Left renal cortex interstitium (tissue), 4 donors: ENCODE measurements around the gene MAGI1. TPM values are rescaled to one million over a fixed set of nuclear protein-coding genes. Genes with fewer than 3 reads are reported as not detected.
"Not testable (repeated sequence)": the region's sequence is repeated elsewhere in the genome, so short reads cannot be mapped to it uniquely, and the experiment has no call there.

ENCODE experiments used
- DNase-seq, 4 donors: peaks; one replicate each; pipeline ENCODE4 v3.0.0-alpha.2; 2013; ENCODE audit warnings: low read depth in 4 of 4, low spot score in 2 of 4, missing footprints in 1 of 4
- polyA plus RNA-seq, 4 donors: library from polyadenylated mRNA; unstranded; fragments of 120-200 nt; gene quantifications; one replicate each; pipeline ENCODE4 v1.2.1, GENCODE V29; 2013; ENCODE audit not compliant: insufficient read length in 4 of 4

MAGI1 gene
- polyA plus RNA-seq, 4 donors, result 26.2 to 34.5 (median 28.6) TPM

DNA sequence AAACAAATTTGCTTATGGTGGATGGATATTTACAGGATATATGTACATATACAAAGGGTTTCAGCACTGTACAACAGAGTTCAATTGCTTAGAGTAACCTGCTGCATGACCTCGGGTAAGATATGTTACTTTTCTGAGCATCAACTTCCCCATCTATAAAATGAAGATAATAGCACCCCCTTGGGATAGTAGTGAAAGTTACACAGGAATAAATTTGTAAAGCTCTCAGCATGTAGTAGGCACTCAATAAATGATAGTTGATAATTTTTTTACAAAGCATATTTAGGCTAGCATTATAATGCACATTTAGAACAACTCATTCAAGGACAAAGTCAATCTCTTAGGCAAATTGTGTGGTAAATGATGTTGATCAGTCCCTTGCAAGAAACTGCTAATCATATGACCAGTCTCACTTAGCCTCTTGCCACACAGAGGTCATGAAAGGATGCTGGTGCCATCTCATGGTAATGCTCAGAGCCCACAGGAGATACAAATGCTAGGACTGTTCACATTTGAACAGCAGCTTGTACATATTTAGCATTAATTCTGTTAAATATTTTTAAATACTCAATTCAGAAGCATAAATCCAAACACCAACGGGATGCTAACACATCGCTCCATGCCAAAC, 123.9 kb downstream of the MAGI1 start:
- no peak for DNase-seq

DNA sequence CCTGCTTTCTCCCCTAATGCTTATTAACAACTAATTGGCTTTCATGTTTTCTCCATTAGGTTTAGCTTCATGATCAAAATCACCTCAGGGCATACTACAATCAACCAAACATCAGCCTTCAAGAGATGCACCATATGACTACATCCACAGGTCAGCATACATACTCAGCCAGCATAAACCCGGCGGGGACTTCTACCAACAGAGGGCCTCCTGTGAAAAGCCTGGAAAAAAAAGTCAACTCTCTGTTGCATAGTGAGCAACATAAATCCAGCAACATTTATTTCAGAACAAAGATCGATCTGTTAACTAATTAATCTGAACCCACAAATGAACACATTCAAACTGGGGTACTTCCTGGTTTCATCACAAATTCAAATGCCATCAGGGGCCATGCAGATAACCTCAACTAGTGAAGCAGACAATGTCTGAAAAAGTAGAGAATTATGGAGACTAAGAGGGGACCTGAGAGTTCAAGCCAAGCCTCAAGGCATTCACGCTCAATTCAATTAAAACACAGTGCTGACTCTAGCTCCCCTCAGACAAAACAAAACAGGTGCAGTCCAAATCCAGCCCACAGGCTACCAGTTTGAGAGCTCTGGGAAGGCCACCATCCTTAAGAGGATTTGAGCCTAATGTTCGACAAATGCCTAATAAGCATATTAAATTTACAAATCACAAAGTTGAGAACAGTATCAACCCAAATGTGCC, 124.5 kb downstream of the MAGI1 start:
- DNase-seq, result no peak

DNA sequence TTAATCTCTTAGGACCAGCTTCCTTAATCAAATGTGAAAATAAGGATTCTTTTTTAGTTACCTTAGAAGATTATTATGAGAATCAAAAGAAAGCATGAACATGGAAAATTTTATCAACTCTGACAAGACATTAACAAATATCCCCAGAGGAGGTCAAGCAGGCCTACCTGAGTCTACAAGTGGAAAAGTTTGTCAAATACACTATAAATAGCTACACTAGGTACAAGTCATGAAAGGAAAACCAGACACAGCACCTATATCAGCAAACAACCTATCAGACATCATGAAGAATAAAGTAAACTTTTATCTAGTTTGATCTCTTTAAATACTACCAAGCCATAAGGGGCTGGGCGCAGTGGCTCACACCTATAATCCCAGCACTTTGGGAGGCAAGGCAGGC, 126.1 kb downstream of the MAGI1 start:
- no peak for DNase-seq

DNA sequence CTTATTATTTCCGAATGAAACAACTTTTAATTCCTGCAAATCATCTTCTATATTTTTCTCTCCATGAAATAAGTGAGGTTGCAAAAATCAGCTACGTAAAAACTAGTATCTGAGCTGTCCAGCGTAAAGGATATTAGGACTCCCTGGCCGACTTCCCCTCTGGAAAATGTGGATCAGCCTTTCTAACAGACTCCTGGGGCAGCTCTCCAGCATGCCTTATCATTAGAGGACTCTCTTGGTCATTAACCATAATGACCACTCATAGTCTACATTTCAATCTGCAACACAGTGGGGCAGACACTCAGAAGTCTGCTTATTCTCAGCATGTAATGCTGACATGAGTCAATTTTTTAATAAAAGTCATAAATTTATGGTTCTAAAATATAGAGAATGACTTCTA, 130.1 kb downstream of the MAGI1 start:
- DNase-seq, result no peak

DNA sequence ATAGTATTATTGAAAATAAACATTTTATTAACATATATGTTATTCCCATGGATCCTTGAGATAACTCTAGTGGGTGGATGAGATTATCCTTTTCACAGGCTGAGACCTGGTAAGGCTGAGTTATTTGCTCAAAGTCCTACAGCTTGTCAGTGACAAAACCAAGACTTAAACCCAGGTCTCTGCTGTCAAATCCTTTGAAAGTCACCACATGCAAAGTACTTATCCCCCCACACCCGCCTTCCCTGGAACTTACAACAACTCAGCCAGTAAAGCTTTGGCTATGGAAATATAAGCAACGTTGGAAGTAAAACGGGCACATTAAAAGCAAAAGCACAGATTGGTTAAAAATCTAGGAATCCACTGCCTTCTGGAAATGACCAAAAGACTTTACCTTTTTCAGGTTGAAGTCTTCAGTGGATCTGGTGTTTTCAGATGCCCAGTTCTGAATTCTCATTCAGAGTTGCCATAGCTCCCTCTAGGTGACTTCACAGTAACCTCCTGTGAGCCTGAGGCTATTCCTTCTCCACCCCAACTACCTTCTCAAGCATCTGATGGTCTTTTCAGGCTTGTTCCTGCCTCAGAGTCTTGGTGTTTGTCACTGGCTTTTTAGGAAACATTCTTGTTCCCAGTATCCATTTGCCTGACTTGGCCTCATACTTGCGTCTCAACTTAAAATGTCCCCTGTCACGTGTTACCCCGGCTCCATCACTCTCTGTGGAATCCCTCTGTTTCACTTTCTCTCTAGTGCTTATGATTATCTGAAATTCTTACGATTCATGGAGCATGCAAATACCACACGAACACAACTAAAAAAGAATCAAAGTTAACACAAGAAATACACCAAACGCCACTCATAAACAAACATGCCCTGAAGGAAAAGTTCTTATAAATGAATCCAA, 131.2 kb downstream of the MAGI1 start:
- no peak for DNase-seq

DNA sequence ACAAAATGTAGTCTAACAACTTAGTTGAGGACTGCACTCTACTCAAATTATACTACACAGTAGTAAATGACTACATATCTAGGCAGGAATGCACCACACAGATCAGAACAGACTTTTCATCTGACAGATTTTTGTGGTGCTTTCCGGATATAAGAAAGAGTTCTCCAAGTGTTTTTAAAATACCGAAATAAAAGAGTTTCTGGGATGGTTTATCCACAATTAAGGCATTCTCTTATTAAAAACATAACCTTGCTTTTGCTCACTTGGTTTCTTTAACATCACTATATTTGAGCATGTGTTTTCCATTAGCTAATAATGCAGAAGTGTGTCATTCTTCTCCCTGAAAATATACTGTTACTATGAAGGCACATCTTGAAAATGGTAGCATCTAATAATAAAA, 132.9 kb downstream of the MAGI1 start:
- DNase-seq, result no peak

DNA sequence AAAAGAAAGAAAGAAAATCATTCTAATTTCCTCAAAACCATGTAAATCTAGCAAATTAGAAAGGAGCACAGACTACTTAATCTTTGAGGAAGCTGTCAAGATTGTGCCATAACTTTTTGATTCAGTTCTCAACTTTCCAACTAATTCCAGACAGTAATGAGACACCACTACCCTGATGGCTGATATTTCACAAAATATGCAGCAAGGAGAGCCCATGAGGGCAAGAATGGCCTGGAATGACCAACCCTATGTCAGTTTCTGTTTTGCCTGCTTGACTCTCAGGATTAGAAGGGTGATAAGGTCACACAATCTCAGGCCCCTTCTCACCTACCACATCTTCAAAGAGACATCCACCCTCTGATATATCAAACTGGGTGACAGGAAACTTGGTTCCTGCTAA, 134.7 kb downstream of the MAGI1 start:
- DNase-seq, result no peak

DNA sequence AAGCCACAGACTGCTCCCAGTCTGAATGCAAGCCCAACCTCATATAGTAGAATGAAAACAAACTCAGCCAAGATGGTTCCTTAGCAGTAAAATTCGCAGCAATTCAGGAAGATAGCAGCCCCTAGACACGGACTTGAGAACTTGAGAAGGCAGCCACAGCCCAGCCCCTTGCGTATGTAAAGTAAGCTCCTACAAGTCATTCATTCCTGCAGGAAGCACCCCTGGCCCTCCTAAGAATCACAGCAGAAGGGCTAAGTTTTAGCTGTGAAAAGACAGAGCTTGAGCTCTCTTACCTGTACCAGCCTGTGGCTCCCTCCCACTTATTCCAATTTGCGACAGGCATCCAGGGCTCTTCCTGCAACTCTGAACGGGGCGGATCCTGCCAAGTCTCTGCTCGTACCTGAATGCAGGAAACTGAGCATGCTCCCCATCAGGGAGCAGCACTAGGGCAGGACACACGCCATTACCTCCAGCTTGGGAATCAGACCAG, 136.4 kb downstream of the MAGI1 start:
- DNase-seq, result no peak

DNA sequence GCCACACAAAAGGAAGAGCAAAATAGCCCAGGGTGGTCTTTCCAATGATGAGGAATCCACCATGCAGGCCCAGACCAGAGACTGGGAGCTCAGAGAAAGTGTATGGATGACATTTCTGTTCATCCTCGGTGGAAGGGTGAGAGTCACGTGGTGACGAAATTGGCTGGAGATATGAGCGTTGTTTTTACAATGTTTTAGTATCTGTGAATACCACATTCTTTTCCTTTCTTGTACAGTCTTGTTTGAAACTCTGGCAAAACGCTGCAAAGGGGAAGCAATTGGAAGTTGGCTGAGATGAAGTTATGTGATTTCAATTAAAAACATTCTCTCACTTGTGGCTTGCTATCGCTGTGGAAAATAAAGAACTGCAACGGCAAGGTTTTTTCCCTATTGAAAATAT, 137.5 kb downstream of the MAGI1 start:
- DNase-seq, result no peak

DNA sequence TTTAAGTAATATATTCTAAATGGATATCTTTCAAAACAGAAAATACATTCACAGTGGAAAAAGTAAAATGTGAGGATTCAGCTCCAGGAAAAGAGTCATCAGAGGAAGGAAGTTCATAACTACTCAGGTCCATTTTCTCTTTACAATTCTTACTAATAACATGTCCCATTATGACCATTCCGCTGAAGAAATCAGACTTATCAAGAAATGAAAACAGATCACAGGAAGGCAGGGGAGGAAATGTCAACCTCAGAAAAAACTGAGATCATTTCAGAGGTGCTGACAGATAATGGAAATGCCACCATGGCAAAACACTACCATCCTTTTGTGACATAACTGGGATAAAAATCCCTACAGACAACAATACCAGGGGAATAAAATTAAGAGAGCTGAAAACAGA, 139.5 kb downstream of the MAGI1 start:
- no peak for DNase-seq

DNA sequence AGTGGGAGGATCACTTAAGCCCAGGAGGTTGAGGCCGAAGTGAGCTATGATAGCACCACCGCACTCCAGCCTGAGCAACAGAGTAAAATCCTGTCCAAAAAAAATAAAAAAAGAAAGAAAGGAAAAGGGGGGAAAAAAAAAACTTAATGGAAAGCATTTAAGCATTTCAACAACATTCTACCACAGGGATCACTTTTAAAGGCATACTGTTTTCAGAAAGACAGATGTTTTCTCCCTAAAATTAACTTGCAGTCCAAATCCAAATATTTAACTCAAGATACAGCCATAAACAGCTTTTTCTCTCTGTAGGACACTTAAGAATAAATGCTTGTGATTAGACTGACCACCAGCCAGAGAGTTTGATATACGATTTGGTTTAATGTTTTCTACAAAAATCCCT, 141.0 kb downstream of the MAGI1 start:
- no peak for DNase-seq

DNA sequence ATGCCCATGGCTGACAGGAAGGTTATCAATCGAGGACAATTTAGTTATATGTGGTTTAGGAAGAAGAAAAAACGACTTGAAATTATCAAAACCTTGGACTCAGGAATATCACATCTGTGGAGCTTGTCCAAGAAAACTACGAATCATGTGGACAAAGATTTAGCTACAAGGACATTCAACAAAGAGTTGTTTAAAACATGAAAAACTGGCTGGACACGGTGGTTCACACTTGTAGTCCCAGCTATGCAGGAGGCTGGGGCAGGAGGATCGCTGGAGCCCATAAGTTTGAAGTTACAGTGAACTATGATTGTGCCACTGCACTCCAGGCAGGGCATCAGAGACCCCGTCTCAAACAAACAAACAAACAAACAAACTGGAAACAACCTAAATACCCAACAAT, 142.4 kb downstream of the MAGI1 start:
- DNase-seq, result no peak

DNA sequence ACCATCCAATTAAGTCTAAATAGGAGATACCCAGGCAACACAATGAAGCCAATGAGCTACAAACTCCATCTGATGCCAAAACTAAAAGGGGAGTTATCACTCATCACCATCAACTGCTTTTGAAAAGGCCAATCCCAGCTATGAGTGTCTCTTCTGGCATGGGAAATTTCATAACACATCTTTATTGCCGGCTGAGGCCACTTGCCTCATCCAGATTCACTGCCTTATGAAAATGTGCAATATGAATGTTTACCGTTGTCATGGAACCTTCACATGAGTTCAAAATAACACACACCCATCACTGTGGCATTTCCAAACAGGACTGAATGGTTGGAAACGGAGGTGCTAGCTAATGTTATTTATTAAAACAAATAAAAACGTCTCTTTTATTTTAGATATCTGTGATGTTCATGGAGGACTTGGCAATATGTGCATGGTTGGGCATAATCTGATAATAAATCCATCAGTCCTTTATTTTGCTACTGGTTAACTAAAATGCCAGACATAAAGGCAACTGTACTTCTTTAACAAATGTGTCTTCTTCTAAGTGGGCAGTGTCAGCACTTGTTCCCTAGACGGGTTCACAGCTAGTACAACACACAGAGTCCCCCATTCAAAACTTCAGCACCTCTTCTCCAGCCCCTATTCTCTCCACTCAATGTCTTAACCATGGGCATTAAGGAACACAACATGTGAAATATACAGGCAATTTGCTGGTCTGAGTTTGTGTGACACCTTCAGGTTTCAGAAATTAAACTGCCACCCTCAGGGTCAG, 143.9 kb downstream of the MAGI1 start:
- DNase-seq, result no peak

DNA sequence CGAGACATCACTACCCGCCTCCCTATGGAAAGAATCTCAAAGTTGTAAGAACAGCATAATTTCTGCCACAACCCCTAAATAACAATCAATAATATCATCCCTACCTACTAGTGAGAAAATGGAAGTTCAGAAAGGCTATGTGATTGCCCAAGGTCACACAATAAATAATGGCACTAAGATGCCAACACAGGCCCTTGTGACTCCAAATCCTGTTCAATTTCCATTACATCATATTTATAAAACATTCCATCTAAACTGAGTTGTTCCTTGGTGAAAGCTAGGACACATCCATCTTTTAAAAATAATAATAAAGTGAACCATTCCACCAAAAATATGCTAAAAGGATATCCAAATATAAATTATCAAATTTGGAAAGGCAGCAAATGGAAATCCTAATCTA, 144.6 kb downstream of the MAGI1 start:
- no peak for DNase-seq

DNA sequence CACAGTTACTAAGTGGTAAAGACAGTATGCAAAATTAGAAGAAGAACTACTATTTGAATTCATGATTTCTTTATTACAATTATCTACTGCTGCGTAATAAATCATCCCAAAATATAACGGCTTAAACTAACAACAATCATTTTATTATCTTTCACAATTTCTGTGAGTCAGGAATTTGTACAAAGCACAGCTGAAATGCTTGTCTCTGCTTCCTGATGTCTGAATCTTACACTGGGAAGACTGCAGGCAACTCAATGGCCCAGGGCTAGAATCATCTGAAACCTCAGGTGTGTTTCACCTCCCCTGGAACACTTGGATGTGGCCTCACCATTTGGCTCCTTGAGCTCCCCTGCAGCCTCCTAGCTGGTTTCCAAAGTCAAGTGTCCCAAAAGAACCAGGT, 145.1 kb downstream of the MAGI1 start:
- DNase-seq, result no peak

DNA sequence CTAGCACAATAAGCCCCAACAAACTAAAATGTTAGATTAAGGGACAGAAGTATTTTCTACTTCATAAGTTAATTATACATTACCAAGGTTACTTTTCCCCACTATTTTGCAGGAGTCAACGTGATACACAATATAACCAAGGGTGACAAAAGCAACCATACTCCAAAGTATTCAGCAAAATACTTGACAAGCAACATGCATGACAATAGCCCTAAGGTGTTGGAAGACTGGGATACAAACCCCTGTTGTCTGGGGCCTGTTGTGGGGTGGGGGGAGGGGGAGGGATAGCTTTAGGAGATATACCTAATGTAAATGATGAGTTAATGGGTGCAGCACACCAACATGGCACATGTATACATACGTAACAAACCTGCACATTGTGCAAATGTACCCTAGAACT, 147.2 kb downstream of the MAGI1 start:
- not testable (repeated sequence) for DNase-seq

DNA sequence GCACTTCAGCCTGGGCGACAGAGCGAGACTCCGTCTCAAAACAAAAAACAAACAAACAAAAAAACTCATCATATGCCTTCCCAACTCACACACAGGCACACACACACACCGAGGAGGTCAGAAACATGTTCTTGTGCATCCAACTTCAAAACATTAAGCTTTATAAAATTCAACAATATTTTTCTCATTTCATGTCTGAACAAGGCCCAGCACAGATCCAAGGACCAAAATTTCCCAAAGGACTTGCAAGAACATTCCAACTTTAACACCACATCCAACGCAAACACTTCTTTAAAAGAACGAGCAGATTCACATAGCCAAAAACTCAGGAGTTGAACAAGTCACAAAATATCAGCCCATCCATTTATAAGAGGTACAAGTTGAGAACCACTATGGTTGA, 148.4 kb downstream of the MAGI1 start:
- DNase-seq, result no peak

DNA sequence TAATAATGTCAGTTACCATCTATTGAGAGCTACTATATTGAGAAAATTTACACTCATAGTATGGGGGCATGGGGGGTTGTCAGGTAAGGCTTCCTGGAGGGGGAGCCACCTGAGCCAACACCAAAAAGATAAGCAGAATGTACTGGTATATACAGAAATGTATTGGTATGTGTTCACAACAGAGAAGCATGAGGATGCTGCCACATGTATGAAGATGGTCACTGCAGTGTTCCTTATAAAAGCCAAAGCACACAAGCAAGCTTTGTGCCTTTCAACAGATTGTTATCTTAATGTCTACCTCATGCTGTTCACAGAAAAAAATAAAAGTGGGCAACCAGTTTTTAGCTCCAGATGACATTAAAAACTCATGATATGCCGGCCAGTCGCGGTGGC, 149.0 kb downstream of the MAGI1 start:
- DNase-seq, result no peak

DNA sequence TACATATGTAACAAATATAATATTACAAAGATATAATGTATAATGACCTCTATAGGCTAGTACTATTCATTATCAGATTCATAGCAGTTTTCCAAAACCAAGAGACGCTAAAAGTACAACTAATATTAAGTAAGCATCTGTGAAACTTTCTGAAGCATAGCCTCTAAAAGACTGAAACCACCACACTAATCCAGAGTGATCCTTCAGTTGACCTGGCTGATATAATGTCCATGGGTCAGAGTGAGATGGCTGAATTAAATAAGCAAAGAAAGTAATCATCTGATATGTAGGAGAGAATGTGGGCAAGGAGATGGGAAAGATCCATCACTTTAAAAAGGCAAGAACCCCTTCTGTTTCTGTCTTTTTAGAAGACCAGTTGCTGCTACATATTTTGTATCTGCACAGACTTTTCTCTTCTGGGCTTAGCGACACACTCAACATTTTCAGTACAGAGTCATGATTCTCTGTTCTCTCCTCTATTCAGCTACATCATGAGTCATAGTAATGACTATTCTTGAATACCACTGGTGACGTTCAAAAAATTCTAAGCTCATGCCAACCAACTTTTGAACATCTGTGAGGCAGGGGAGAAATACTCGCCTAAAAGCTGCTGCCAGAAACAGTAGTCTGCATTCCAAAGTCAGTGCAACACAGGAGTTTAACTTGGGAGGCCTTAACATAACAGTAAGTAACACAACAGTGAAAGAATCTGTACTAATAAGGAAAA, 149.6 kb downstream of the MAGI1 start:
- DNase-seq, result no peak

DNA sequence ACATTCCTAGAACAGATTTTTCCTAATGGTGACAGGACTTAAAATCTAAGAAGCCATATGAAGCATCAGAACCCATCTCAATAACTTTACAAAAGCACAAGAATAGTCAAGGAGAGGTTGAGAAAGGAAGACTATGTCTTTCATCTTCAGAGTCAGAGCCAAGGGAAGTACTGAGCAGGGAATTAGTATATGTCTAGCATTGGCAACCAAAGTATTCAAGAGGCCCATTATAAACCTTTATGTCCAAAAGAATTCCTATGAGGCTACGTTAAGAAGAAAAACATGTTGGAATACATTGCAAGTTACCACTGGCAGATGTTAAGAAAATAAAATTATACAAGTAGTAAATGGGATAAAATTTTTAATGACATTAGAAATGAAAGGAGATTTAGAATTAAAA, 150.5 kb downstream of the MAGI1 start:
- DNase-seq, result no peak
